ENCODE measurements around the gene UNC119B. TPM values are rescaled to one million over a fixed set of nuclear protein-coding genes. Genes with fewer than 3 reads are reported as not detected.

Gene UNC119B
- total RNA-seq, 1 donor = 17.0 TPM

DNA sequence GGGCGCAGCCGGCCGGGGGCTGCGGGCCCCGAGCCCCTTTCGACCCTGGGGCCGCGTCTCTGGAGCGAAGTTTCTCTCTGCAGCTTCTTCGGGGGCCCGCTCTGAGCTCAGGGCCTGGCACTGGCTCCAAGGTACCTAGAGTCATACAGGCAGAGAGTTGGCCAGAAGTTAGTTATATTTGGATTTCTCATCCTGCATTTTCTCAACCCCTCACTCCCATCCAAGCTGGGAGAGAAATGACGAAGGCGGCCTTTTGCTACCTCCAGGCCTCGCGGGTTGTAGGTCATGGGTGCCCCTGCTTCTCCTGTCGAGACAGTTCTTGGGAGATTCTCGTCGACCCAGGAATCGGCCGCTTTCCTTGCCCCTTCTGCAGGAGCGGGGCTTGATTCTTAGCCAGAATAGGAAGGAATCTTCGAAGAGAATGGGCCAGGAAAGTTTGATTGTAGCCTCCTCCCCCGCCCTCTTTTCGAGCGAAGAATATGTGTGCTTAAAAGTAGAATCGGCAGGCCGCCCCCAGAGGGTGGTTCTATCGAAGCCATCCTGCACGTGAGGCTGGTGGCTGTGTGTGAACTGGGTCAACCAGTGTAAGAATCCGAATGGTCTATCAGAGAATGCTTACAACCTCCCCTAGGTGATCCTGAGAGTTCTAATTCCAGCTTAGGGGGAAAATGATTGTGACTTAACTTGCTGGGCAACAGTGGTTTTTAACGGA, 22.5 kb upstream of the UNC119B start:
- DNase-seq (ENCODE audit: low read depth in 2 of 3, low spot score in 2 of 3) = peak in 1 of 3 donors; percentile 23

DNA sequence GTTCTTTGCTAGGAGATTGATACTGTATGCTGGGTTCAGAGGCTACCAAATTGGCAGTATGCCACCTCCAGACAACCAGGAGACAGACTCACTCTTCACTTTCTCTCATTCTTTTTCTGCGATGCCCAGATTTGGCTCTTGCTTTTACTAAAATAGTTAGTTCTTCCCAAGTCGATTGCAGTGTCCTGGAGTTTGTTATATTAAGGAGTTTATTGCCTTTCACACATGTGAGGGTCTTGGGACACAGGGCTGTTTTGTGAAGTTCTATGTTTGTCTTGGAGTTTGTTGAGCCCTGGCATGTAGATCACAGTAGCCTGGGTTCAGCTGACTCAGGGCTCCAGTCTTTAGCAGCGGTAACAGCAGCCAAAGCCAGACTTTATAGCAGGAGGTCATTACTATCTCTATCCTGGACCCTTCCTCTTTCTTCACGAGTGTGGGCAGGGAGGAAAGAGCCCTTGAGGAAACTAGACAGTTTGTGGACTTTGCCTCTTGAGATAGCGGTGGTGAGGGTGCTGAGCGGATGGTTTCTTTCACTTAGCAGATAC, 21.7 kb upstream of the UNC119B start:
- DNase-seq (ENCODE audit: low read depth in 2 of 3, low spot score in 2 of 3) = peak in 2 of 3 donors; percentile 35 to 62

DNA sequence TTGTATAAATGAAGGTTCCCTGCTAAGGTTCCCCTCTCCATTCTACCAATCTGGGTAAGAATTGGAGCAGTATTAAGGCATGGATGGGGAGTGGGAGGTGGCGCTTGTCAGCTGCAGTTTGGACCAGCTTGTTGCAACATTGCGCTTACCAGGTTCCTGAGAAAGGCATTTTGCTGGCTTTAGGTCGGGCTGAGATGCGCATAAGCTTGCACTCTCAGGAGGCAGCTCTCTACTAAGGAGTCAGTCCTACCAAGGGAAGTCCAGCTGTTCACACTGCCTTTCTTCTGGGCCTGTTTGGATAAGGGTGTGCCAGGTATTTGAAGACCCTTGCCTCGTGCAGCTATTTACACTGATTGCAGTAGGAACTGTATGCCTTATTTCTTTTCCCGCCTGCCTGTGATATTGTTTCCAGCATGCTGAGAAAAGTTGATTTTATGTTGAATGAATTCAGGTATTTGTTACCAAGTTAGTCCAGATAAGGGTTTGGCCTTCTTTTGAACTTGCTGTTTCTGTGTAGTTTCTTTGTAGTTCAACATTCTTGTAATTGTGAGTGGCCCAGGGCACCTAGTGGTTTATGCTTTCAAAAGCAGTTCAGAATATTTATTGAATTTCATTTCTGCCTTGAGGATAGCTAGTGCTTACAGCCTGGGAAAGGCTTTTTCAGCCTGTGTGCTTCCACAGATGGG, 20.7 kb upstream of the UNC119B start:
- DNase-seq (ENCODE audit: low read depth in 2 of 3, low spot score in 2 of 3) = no peak

DNA sequence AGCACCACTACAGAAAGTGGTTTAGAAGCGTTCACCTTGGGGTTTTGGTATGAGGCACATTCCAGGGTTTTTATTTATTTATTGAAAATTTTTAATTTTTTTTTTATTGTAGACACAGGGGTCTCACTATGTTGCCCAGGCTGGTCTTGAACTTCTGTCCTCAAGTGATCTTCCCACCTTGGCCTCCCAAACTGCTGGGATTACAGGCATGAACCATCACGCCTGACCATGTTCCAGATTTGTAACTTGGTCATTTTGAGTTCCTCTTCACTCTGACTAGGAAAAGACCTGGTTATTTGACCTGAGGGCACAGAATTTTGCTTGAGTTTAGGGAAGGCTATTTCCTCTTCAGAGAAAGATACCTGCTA, 20.2 kb upstream of the UNC119B start:
- DNase-seq (ENCODE audit: low read depth in 2 of 3, low spot score in 2 of 3) = no peak

DNA sequence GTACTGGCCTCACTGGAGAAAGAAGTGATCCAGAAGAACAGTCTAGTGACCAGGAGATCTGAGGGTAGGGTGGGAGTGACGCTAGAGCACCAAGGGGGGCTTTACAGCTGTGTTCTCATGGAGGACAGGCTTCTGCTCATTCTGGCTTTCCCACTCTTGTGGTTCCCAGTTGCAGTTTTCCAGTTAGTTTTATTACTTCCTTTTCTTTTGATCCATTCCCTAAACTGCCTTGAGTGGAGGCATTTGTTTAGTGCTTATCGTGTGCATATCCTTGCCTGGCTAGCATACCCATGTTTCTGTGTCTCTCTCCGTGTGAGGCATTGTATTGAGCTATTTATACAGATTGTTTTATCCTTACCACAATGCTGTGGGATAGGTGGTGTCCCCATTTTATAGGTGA, 19.3 kb upstream of the UNC119B start:
- DNase-seq (ENCODE audit: low read depth in 2 of 3, low spot score in 2 of 3) = no peak

DNA sequence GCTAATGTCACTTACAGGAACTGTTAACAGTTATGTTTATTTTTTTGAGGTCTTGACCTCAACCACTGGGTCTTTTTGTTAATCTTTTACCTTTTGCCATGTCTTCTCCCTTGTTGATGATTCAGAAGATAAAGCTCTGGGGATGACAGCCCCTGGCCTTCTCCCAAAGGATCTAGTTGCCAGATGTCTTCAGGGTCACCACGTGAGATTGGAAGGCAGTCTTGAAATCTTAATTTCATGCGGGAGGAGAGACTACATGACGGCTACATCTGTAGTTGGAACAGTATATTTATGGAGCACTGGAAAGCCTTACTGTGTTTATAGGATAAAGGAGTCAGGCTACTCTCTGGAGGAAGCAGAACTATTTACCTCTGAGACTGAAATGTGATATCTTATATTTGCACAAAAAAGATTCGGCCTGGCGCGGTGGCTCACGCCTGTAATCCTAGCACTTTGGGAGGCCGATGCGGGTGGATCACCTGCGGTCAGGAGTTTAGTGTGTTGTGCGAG, 17.7 kb upstream of the UNC119B start:
- no peak for DNase-seq (ENCODE audit: low read depth in 2 of 3, low spot score in 2 of 3)

DNA sequence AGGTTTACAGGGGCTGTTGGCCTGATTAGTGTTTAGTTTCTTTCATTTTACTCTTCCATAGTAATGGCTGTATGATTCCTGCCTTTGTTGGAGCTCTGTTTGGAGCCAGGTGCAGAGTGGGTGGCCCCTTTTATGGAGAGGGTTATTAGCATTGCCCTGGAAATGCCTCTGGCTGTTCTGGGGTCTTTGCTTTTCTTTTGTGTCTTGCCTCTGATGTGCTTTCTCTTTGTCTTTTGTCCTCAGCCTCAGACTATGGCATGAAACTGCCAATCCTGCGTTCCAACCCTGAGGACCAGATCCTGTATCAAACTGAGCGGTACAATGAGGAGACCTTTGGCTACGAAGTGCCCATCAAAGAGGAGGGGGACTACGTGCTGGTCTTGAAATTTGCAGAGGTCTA, 16.4 kb upstream of the UNC119B start:
- DNase-seq (ENCODE audit: low read depth in 2 of 3, low spot score in 2 of 3) = no peak

DNA sequence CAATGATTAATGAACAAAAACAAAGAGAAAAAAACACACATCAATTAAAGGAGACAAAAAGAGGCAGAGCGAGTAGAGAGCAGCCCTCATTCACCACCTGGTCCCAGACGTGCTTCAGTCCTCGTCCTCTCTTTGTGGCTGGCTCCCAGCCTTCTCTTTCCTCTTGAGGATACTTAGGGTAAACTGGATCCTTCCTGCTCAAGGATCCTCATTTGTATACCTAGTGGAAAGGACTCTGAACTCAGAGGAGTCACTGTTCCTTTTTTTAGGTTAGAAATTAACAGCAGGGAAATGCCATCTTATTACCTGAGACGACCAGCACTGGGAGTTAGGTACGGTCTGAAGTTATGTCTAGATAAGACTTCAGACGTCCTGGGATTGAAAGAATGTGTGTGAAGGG, 13.6 kb upstream of the UNC119B start:
- no peak for DNase-seq (ENCODE audit: low read depth in 2 of 3, low spot score in 2 of 3)

DNA sequence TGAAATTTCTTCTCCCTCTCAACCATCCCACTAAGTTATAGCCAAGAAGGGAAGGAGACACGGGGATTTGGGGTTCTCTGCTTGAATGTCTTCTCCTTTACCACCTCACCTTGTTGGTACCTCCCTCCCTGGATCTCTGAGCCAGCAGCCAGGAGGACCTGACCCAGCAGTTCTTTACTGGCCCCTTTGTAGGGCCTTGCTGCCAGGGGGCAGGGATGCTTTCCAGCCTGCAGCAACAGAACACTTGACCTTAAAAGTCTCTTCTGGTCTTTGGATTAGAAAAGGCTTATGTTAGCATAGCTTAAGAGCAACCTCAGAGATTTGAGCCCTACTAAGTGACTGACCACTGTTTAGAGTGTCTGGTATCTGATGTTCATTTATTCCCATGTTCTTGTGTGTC, 12.9 kb upstream of the UNC119B start:
- no peak for DNase-seq (ENCODE audit: low read depth in 2 of 3, low spot score in 2 of 3)

DNA sequence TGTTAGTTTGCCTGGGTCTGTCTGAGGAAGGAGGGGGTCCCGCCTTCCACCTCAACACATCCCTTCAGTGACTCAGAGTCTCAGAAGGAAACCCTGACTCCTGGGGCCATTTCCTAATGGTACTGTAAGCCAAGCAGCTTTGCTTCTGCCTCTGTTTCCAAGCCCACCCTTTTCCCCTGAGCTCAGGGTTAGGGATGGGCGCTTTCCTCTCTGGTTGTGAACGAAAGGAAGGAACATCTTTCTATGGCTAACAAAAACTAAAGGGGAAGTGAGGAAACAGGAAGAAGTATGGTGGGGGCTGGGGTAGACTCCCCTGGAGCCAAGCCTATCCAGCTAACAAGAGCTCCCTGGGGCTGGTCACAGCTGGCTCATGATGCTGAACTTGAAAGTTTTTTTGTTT, 11.6 kb upstream of the UNC119B start:
- no peak for DNase-seq (ENCODE audit: low read depth in 2 of 3, low spot score in 2 of 3)

DNA sequence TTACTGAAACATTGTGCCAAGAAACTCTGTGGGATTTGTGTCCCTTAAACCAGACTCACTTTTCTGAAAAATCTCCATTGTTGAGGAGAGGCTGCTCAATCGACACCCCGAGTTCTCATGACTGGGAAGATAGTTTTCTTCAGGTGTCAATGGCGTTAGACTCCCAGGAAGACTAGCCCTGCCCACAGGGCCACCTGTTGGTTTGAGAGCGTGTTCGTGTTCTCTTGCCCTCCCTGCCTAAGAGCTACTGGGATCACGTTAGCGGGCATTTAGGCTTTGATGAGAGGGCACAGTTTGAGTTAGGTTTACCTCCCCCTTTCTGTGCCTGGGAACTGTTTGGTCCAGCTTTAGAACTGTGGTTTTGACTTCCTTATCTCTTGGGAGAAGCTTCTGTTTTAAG, 10.7 kb upstream of the UNC119B start:
- no peak for DNase-seq (ENCODE audit: low read depth in 2 of 3, low spot score in 2 of 3)

DNA sequence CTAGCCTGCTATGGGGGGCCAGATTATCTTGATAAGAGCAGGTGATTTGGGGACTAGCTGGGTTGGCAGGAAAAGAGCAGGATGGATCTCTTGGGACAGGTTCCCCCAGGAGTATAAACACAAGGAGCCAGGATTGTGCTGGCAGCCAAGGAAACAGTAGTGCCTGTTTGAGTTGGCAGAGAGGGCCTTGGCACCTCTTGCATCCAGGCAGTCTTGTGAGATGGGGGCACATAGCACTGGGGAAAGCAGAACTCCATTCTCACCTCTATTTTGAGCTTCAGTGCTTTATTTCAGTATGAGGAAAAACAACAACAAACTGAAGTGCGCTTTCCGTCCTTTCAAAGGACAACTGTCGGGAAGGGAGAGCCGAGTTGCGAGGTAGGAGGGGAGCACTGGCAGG, 9.4 kb upstream of the UNC119B start:
- no peak for DNase-seq (ENCODE audit: low read depth in 2 of 3, low spot score in 2 of 3)

DNA sequence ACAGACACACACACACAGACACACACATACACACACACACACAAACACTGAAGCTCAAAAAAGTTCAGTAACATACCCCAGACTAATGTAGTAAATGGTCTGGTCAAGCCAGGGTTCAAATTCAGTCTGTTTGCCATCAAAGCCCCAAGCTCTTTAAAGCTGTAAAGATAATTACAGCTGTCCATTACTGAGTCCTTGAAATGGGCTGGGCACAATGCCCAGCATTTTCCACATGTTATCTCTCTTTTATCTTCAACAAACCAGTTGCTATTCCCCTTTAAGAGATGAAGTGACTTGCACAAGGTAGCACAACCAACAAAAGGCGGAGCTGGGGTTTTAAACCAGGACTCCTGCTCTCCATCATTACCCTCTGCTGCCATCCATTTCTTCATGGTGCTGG, 7.6 kb upstream of the UNC119B start:
- DNase-seq (ENCODE audit: low read depth in 2 of 3, low spot score in 2 of 3) = no peak

DNA sequence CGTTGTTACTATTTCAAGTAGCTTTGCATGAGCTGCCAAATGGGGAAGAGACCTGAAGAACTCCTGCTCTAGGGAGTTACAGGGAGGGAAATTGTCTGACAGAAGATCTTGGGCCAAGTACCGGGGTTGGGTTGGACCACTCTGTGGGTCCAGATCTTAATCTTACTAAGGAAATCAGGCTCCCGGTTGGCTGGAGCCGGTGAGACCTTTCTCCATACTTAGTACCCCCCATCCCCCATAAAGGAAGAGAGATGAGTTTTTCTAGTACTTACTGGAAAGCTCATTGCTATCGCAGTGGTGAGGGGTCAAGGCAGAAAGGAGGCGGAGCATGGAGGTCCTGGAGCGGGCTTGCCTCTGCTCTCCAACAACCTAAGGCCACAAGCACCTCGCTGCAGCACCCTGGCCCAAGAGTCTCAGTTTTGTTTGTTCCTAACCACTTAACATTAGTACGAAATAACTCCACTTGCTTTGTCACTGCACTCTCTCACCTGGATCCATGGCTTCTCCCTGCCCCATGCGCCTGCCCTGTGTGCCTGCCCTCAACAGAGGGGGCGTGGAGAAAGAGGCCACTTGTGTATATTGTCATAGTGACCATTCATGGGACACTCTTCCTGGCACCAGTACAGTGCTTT, 6.8 kb upstream of the UNC119B start:
- DNase-seq (ENCODE audit: low read depth in 2 of 3, low spot score in 2 of 3) = no peak

DNA sequence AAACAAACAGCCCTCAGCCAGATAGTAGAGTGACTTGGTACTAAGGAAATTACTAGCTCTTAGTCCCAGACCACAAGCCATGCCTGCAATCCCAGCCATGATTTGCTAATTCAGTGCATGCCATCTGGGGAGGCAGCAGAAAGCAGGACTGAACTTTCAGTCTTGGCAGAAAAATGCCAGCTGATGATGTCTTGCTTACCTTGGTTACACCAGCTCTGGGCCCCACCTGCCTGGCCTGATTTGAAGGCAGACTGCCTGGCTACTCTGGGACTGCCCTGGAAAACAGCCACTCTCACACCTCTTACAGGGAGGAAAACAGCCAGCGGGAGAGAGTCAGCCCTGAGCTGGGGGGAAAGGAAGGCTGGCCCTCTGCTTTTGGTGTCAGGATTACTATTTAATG, 4.6 kb upstream of the UNC119B start:
- DNase-seq (ENCODE audit: low read depth in 2 of 3, low spot score in 2 of 3) = no peak

DNA sequence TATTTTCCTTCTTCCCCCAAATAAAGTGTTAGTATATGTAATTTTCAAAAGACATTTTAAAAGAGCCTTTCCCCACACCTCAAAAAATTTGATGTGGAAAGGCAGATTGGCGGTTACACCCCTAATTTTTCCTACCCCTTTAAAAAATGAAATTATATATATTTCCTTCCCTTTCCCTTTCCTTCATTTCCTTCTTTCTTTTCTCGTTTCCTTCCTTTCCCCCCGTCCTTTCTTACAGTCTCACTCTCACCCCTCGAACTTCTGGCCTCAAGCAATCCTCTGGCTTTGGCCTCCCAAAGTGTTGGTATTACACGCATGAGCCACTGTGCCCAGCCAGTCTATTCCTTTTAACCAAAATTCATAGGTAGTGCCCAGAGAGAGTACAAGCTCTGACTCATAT, 4.2 kb upstream of the UNC119B start:
- DNase-seq (ENCODE audit: low read depth in 2 of 3, low spot score in 2 of 3) = no peak

DNA sequence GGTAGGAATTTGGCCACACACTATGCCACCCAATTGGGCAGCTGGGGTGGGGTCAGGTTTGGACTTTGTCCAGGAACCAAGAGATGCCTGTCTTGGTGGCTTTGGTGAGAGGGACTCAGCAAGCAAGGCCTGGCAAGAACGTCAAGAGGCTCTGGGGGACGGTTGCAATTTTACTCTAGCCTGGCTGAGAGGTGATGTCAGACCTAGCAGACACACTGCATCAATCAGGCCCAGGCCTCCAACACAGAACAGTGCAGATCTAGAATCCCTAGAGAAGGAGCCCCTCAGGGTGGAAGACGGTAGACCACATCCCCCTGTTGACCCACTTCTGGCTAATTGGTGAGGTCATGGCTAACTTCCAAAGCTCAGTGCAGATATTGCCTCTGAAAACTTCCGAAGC, 1.6 kb upstream of the UNC119B start:
- DNase-seq (ENCODE audit: low read depth in 2 of 3, low spot score in 2 of 3) = no peak

DNA sequence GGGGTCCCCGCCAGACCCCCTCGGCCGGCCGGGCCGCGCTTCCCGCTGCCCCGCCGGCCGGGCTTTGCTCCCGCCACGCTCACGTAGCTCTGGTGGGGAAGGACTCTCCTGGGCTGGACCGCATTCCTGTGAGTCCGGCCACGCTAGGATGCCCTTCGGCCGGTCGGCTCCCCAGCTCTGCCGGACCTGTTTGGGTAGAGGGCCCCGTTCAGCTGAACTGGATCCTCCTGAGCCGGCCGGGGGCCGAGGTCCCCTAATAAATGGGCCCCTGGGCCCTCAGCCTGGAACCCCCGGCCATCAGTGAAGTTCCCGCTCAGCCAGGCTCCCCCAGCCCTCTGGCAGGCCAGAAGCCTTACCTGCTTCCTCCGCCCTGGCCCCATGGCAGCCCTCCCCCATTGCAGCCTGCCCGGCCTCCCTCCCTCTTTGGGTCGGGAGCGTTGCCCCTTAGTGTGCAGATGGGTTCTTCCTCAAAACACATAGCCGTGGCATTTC, 593 bp downstream of the UNC119B start:
- peak in 2 of 3 donors; percentile 38 to 48 for DNase-seq (ENCODE audit: low read depth in 2 of 3, low spot score in 2 of 3)

DNA sequence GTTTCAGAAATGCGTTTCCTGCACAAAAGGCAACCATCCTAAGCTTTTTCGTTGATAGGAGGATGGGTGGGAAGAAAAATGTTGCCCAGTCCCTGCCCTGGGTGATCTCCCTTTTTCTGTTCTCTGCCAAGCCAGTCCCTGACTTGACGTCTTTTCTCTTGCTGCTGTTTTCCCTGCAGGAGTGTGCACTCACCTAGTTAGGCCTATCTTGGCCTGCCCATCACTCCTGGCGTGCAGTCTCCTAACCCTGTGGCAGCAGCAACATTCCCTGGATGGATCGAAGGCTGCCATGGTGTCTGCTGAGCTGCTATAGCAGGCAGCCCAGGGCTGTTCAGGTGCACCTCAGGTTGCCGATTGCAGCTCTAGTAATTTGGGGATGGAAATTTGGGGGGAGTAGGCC, 1.2 kb downstream of the UNC119B start:
- no peak for DNase-seq (ENCODE audit: low read depth in 2 of 3, low spot score in 2 of 3)

DNA sequence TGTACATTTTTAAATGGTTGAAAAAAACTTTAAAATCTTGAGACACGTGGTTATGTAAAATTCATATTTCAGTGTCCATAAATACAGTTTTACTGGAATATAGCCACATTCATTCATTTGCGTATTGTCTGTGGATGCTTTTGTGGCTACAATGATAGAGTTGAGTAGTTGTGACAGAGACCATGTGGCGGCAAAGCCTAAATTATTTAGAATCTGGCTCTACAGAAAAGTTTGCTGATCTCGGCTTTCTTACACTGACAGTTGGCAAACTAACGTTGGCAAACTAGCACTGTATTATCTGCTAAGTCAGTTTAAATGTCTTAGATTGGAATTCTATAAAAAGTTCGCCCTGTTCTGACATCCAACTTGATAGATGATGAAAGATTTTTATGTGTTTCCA, 2.4 kb downstream of the UNC119B start:
- no peak for DNase-seq (ENCODE audit: low read depth in 2 of 3, low spot score in 2 of 3)

DNA sequence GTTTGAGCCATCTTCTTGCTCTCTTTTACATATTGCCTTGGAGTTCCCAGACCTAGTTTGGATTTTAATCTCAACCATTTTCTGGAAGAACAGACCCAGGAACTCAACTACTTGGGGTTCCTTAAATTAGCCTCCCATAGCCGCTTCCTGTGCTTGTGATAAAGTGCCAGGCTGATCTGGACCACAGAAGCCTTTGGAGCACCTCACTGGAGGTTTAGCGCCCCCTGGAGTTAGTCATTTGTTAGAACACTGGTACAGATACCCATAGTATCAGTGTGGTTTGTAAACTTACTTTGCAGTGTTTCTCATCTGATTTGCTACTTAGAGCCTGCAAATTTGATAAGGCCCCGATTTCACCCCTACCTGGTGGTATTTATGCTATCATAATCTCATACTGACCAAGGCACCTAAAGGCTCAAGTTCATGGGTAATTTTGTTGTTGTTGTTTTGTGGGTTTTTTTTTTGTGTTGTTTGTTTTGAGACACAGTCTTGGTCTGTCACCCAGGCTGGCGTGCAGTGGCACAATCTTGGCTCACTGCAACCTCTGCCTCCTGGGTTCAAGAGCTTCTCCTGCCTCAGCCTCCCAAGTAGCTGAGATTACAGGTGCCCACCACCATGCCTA, 3.7 kb downstream of the UNC119B start:
- peak; percentile 60 to 90 (median 83) for DNase-seq (ENCODE audit: low read depth in 2 of 3, low spot score in 2 of 3)

Data from hematopoietic multipotent progenitor cell (in vitro differentiated cells).